Measurements from ENCODE around the gene PRUNE2.

DNA sequence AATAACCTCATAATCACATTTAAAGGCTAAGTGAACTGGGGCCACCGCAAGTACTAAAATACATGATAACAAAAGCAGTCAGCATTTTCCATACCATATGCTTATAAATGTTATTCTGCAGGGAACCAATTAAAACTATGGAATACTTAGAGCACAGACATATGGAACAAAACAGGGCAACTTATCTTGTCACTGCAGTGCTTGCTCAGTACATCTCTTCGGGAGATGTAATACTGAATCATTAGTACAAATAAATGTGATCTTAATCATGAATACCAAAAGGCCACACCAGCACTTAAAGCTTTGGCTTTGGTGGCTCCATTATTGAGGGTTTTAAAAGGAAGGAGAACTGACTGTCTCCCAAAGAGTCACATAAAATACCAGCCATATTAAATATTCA is 32.1 kb downstream of the PRUNE2 start:
- TF ChIP-seq ZNF274 (IDR thresholded peaks at IDR 0.05; ENCODE audit: borderline replicate concordance, extremely low read depth, low read length) (no peak), HDAC6 (IDR thresholded peaks at IDR 0.05; ENCODE audit: low read depth, low read length) (no peak), HDAC2 (IDR thresholded peaks at IDR 0.05; ENCODE audit: borderline replicate concordance in 1 of 2, low read depth in 2 of 2, low read length in 2 of 2) (no peak), MAFK (IDR thresholded peaks at IDR 0.05; ENCODE audit: low read depth, low read length) (no peak), SP2 (IDR thresholded peaks at IDR 0.05; ENCODE audit: low read length) (no peak), CHD2 (IDR thresholded peaks at IDR 0.05; ENCODE audit: low read length) (no peak), POLR2A (IDR thresholded peaks at IDR 0.05; ENCODE audit: control extremely low read depth in 1 of 2, low read depth in 2 of 2, low read length in 2 of 2) (no peak), GABPA (IDR thresholded peaks at IDR 0.05; ENCODE audit: borderline replicate concordance, insufficient read depth, low read length) (no peak), SUZ12 (IDR thresholded peaks at IDR 0.05; ENCODE audit: low read length) (no peak), CHD1 (IDR thresholded peaks at IDR 0.05; ENCODE audit: low read depth, low read length) (no peak), EP300 (IDR thresholded peaks at IDR 0.05; ENCODE audit: borderline replicate concordance in 1 of 2, low read depth in 2 of 2, low read length in 2 of 2) (no peak)
- TF ChIP-seq, protein P1, sequence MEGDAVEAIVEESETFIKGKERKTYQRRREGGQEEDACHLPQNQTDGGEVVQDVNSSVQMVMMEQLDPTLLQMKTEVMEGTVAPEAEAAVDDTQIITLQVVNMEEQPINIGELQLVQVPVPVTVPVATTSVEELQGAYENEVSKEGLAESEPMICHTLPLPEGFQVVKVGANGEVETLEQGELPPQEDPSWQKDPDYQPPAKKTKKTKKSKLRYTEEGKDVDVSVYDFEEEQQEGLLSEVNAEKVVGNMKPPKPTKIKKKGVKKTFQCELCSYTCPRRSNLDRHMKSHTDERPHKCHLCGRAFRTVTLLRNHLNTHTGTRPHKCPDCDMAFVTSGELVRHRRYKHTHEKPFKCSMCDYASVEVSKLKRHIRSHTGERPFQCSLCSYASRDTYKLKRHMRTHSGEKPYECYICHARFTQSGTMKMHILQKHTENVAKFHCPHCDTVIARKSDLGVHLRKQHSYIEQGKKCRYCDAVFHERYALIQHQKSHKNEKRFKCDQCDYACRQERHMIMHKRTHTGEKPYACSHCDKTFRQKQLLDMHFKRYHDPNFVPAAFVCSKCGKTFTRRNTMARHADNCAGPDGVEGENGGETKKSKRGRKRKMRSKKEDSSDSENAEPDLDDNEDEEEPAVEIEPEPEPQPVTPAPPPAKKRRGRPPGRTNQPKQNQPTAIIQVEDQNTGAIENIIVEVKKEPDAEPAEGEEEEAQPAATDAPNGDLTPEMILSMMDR (IDR thresholded peaks at IDR 0.05; ENCODE audit: control extremely low read depth in 1 of 3, insufficient read depth in 1 of 3, low read depth in 1 of 3, low read length in 3 of 3) = no peak
- TF ChIP-seq, protein P2, sequence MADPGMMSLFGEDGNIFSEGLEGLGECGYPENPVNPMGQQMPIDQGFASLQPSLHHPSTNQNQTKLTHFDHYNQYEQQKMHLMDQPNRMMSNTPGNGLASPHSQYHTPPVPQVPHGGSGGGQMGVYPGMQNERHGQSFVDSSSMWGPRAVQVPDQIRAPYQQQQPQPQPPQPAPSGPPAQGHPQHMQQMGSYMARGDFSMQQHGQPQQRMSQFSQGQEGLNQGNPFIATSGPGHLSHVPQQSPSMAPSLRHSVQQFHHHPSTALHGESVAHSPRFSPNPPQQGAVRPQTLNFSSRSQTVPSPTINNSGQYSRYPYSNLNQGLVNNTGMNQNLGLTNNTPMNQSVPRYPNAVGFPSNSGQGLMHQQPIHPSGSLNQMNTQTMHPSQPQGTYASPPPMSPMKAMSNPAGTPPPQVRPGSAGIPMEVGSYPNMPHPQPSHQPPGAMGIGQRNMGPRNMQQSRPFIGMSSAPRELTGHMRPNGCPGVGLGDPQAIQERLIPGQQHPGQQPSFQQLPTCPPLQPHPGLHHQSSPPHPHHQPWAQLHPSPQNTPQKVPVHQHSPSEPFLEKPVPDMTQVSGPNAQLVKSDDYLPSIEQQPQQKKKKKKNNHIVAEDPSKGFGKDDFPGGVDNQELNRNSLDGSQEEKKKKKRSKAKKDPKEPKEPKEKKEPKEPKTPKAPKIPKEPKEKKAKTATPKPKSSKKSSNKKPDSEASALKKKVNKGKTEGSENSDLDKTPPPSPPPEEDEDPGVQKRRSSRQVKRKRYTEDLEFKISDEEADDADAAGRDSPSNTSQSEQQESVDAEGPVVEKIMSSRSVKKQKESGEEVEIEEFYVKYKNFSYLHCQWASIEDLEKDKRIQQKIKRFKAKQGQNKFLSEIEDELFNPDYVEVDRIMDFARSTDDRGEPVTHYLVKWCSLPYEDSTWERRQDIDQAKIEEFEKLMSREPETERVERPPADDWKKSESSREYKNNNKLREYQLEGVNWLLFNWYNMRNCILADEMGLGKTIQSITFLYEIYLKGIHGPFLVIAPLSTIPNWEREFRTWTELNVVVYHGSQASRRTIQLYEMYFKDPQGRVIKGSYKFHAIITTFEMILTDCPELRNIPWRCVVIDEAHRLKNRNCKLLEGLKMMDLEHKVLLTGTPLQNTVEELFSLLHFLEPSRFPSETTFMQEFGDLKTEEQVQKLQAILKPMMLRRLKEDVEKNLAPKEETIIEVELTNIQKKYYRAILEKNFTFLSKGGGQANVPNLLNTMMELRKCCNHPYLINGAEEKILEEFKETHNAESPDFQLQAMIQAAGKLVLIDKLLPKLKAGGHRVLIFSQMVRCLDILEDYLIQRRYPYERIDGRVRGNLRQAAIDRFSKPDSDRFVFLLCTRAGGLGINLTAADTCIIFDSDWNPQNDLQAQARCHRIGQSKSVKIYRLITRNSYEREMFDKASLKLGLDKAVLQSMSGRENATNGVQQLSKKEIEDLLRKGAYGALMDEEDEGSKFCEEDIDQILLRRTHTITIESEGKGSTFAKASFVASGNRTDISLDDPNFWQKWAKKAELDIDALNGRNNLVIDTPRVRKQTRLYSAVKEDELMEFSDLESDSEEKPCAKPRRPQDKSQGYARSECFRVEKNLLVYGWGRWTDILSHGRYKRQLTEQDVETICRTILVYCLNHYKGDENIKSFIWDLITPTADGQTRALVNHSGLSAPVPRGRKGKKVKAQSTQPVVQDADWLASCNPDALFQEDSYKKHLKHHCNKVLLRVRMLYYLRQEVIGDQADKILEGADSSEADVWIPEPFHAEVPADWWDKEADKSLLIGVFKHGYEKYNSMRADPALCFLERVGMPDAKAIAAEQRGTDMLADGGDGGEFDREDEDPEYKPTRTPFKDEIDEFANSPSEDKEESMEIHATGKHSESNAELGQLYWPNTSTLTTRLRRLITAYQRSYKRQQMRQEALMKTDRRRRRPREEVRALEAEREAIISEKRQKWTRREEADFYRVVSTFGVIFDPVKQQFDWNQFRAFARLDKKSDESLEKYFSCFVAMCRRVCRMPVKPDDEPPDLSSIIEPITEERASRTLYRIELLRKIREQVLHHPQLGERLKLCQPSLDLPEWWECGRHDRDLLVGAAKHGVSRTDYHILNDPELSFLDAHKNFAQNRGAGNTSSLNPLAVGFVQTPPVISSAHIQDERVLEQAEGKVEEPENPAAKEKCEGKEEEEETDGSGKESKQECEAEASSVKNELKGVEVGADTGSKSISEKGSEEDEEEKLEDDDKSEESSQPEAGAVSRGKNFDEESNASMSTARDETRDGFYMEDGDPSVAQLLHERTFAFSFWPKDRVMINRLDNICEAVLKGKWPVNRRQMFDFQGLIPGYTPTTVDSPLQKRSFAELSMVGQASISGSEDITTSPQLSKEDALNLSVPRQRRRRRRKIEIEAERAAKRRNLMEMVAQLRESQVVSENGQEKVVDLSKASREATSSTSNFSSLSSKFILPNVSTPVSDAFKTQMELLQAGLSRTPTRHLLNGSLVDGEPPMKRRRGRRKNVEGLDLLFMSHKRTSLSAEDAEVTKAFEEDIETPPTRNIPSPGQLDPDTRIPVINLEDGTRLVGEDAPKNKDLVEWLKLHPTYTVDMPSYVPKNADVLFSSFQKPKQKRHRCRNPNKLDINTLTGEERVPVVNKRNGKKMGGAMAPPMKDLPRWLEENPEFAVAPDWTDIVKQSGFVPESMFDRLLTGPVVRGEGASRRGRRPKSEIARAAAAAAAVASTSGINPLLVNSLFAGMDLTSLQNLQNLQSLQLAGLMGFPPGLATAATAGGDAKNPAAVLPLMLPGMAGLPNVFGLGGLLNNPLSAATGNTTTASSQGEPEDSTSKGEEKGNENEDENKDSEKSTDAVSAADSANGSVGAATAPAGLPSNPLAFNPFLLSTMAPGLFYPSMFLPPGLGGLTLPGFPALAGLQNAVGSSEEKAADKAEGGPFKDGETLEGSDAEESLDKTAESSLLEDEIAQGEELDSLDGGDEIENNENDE (IDR thresholded peaks at IDR 0.05; ENCODE audit: insufficient replicate concordance, low read length) = no peak
- TF ChIP-seq, protein P3, sequence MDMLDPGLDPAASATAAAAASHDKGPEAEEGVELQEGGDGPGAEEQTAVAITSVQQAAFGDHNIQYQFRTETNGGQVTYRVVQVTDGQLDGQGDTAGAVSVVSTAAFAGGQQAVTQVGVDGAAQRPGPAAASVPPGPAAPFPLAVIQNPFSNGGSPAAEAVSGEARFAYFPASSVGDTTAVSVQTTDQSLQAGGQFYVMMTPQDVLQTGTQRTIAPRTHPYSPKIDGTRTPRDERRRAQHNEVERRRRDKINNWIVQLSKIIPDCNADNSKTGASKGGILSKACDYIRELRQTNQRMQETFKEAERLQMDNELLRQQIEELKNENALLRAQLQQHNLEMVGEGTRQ (IDR thresholded peaks at IDR 0.05; ENCODE audit: low read length) = no peak

Measured in H1 (cell line).